K562 (cell line): ENCODE results near the gene DNAH8. TPM values are rescaled to one million over a fixed set of nuclear protein-coding genes. Genes with fewer than 3 reads are reported as not detected.

Experiments used
- MCM3 ChIP-seq: fragments of 450-650 bp; IDR thresholded peaks from 2 replicates; pipeline ENCODE4 v1.6.1; 2016
- PHTF2 ChIP-seq: fragments of 250-450 bp; sonication (Bioruptor Pico); IDR thresholded peaks from 2 replicates; pipeline ENCODE4 v1.5.0; 2021; ENCODE audit warnings: mild to moderate bottlenecking
- SMAD1 ChIP-seq: fragments of 150-350 bp; IDR thresholded peaks from 2 replicates; pipeline ENCODE4 v1.6.1; 2014; ENCODE audit warnings: low read length, low read depth; ENCODE audit not compliant: partially characterized antibody
- ZNF217 ChIP-seq: sonication (generic); formaldehyde crosslinking; IDR thresholded peaks from 2 replicates; pipeline ENCODE4 v1.8.0; 2022; ENCODE audit warnings: mild to moderate bottlenecking, missing genetic modification reagents
- ZNF23 ChIP-seq: fragments of 250-450 bp; sonication (Bioruptor Pico); IDR thresholded peaks from 2 replicates; pipeline ENCODE4 v1.4.0; 2020; ENCODE audit warnings: mild to moderate bottlenecking
- polyA plus RNA-seq, 8 experiments: library from polyadenylated mRNA; depleted of rRNA in 4 of 8; stranded (reverse) in 5 of 8; unstranded in 3 of 8; fragments of >200 nt; fragmentation: Nextera tagmentation in 2 of 8; fragmentation: Illumina TruSeq in 1 of 8; extraction: Ambion mirVana in 2 of 8; extraction: Trizol in 1 of 8; gene quantifications; 2 replicates each; pipeline versions ENCODE4 v1.2.1 to v1.2.3, GENCODE V29; 2011 to 2014; ENCODE audit warnings: inconsistent platforms in 1 of 8, missing spikeins in 1 of 8
- total RNA-seq, 7 experiments: library from RNA; depleted of rRNA in 6 of 7; stranded (reverse); fragments of >200 nt in 6 of 7; fragmentation: Illumina TruSeq in 2 of 7; extraction: Trizol in 2 of 7; gene quantifications; 2 replicates each; pipeline versions ENCODE4 v1.2.1 to v1.2.3, GENCODE V29; 2011 to 2021; ENCODE audit warnings: low replicate concordance in 1 of 7
- TF ChIP-seq, protein P1 (sequence below): fragments of 250-450 bp; sonication (Bioruptor Pico); IDR thresholded peaks from 2 replicates; pipeline ENCODE4 v1.4.0; 2020; ENCODE audit warnings: borderline replicate concordance
- TF ChIP-seq, protein P2 (sequence below): fragments of 450-650 bp; IDR thresholded peaks from 2 replicates; pipeline ENCODE4 v1.6.1; 2016; ENCODE audit warnings: mild to moderate bottlenecking, moderate library complexity
- TF ChIP-seq, protein P3 (sequence below): sonication (generic); formaldehyde crosslinking; IDR thresholded peaks from 2 replicates; pipeline ENCODE4 v1.8.0; 2023; ENCODE audit warnings: missing genetic modification reagents, mild to moderate bottlenecking, borderline replicate concordance

The DNAH8 gene
- total and polyA plus RNA-seq, 9 of the 15 experiments (the other 6 are each of a cell fraction or from before 2014, with no cell fraction given), result 1.2 to 4.2 (median 2.9) TPM

DNA sequence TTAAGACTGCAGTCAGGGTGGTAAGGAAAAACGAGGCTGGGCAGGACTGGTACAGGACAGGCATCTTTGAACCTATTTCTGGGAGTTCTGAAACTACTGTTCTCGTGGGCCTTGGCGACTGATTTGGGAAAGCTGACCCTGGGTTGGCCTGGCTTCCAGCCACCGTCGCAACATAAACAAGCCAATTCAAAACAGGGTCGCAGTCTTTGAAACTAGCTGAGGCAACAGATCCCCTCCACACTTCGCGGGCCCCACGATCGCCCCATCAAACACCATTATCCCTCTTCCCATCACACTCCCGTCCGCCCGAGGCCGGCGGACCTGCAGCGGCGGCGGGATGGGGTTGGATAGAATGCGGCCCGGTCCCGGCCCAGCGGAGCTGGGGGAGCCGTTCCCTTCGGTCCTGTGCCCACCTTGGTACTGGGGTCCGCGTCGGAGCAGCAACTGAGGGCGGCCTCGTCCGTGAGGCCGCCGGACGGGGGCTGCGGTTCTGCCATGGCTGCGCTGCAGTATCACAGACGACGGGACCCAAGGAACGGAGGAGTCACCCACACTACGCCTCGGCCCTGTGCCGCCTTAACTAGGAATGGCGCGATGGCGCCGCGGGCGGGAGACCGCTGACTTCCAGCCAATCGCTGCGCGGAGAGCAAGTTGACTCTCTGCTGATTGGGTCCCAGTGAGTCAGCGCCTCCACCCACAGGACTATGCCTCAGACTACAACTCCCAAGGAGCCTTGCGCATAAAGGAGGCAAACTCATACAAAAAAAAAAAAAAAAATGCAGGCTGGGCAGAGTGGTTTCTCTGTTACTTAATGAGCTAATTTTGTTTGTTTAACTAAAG, 12.3 kb upstream of the DNAH8 start, which contains the start of gene GLO1 (continued):
- TF ChIP-seq, protein P1, sequence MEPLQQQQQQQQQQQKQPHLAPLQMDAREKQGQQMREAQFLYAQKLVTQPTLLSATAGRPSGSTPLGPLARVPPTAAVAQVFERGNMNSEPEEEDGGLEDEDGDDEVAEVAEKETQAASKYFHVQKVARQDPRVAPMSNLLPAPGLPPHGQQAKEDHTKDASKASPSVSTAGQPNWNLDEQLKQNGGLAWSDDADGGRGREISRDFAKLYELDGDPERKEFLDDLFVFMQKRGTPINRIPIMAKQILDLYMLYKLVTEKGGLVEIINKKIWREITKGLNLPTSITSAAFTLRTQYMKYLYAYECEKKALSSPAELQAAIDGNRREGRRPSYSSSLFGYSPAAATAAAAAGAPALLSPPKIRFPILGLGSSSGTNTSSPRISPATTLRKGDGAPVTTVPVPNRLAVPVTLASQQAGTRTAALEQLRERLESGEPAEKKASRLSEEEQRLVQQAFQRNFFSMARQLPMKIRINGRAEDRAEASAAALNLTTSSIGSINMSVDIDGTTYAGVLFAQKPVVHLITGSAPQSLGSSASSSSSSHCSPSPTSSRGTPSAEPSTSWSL, result no peak
- TF ChIP-seq, protein P2, sequence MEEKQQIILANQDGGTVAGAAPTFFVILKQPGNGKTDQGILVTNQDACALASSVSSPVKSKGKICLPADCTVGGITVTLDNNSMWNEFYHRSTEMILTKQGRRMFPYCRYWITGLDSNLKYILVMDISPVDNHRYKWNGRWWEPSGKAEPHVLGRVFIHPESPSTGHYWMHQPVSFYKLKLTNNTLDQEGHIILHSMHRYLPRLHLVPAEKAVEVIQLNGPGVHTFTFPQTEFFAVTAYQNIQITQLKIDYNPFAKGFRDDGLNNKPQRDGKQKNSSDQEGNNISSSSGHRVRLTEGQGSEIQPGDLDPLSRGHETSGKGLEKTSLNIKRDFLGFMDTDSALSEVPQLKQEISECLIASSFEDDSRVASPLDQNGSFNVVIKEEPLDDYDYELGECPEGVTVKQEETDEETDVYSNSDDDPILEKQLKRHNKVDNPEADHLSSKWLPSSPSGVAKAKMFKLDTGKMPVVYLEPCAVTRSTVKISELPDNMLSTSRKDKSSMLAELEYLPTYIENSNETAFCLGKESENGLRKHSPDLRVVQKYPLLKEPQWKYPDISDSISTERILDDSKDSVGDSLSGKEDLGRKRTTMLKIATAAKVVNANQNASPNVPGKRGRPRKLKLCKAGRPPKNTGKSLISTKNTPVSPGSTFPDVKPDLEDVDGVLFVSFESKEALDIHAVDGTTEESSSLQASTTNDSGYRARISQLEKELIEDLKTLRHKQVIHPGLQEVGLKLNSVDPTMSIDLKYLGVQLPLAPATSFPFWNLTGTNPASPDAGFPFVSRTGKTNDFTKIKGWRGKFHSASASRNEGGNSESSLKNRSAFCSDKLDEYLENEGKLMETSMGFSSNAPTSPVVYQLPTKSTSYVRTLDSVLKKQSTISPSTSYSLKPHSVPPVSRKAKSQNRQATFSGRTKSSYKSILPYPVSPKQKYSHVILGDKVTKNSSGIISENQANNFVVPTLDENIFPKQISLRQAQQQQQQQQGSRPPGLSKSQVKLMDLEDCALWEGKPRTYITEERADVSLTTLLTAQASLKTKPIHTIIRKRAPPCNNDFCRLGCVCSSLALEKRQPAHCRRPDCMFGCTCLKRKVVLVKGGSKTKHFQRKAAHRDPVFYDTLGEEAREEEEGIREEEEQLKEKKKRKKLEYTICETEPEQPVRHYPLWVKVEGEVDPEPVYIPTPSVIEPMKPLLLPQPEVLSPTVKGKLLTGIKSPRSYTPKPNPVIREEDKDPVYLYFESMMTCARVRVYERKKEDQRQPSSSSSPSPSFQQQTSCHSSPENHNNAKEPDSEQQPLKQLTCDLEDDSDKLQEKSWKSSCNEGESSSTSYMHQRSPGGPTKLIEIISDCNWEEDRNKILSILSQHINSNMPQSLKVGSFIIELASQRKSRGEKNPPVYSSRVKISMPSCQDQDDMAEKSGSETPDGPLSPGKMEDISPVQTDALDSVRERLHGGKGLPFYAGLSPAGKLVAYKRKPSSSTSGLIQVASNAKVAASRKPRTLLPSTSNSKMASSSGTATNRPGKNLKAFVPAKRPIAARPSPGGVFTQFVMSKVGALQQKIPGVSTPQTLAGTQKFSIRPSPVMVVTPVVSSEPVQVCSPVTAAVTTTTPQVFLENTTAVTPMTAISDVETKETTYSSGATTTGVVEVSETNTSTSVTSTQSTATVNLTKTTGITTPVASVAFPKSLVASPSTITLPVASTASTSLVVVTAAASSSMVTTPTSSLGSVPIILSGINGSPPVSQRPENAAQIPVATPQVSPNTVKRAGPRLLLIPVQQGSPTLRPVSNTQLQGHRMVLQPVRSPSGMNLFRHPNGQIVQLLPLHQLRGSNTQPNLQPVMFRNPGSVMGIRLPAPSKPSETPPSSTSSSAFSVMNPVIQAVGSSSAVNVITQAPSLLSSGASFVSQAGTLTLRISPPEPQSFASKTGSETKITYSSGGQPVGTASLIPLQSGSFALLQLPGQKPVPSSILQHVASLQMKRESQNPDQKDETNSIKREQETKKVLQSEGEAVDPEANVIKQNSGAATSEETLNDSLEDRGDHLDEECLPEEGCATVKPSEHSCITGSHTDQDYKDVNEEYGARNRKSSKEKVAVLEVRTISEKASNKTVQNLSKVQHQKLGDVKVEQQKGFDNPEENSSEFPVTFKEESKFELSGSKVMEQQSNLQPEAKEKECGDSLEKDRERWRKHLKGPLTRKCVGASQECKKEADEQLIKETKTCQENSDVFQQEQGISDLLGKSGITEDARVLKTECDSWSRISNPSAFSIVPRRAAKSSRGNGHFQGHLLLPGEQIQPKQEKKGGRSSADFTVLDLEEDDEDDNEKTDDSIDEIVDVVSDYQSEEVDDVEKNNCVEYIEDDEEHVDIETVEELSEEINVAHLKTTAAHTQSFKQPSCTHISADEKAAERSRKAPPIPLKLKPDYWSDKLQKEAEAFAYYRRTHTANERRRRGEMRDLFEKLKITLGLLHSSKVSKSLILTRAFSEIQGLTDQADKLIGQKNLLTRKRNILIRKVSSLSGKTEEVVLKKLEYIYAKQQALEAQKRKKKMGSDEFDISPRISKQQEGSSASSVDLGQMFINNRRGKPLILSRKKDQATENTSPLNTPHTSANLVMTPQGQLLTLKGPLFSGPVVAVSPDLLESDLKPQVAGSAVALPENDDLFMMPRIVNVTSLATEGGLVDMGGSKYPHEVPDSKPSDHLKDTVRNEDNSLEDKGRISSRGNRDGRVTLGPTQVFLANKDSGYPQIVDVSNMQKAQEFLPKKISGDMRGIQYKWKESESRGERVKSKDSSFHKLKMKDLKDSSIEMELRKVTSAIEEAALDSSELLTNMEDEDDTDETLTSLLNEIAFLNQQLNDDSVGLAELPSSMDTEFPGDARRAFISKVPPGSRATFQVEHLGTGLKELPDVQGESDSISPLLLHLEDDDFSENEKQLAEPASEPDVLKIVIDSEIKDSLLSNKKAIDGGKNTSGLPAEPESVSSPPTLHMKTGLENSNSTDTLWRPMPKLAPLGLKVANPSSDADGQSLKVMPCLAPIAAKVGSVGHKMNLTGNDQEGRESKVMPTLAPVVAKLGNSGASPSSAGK, result peak; percentile 99
- TF ChIP-seq, protein P3, sequence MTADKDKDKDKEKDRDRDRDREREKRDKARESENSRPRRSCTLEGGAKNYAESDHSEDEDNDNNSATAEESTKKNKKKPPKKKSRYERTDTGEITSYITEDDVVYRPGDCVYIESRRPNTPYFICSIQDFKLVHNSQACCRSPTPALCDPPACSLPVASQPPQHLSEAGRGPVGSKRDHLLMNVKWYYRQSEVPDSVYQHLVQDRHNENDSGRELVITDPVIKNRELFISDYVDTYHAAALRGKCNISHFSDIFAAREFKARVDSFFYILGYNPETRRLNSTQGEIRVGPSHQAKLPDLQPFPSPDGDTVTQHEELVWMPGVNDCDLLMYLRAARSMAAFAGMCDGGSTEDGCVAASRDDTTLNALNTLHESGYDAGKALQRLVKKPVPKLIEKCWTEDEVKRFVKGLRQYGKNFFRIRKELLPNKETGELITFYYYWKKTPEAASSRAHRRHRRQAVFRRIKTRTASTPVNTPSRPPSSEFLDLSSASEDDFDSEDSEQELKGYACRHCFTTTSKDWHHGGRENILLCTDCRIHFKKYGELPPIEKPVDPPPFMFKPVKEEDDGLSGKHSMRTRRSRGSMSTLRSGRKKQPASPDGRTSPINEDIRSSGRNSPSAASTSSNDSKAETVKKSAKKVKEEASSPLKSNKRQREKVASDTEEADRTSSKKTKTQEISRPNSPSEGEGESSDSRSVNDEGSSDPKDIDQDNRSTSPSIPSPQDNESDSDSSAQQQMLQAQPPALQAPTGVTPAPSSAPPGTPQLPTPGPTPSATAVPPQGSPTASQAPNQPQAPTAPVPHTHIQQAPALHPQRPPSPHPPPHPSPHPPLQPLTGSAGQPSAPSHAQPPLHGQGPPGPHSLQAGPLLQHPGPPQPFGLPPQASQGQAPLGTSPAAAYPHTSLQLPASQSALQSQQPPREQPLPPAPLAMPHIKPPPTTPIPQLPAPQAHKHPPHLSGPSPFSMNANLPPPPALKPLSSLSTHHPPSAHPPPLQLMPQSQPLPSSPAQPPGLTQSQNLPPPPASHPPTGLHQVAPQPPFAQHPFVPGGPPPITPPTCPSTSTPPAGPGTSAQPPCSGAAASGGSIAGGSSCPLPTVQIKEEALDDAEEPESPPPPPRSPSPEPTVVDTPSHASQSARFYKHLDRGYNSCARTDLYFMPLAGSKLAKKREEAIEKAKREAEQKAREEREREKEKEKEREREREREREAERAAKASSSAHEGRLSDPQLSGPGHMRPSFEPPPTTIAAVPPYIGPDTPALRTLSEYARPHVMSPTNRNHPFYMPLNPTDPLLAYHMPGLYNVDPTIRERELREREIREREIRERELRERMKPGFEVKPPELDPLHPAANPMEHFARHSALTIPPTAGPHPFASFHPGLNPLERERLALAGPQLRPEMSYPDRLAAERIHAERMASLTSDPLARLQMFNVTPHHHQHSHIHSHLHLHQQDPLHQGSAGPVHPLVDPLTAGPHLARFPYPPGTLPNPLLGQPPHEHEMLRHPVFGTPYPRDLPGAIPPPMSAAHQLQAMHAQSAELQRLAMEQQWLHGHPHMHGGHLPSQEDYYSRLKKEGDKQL (CRISPR knock-in tag), result 0 out of 2 replicates have a peak, but pooled peaks have one; percentile 39
- no peak for TF ChIP-seq ZNF217
- no peak for TF ChIP-seq ZNF23 (CRISPR knock-in tag)
- peak; percentile 58 for TF ChIP-seq SMAD1
- no peak for TF ChIP-seq PHTF2 (CRISPR knock-in tag)
- no peak for TF ChIP-seq MCM3
